Cerebellar nuclear complex (tissue), 1 donor: ENCODE data around the gene NAA80.
A peak's percentile ranks its signal among the peaks of the same experiment; 100 is the strongest.

Experiments used
- DNase-seq, 2 experiments: peaks; one replicate each; lab custom pipeline; 2025; lab: John Stamatoyannopoulos, UW

NAA80 gene

DNA sequence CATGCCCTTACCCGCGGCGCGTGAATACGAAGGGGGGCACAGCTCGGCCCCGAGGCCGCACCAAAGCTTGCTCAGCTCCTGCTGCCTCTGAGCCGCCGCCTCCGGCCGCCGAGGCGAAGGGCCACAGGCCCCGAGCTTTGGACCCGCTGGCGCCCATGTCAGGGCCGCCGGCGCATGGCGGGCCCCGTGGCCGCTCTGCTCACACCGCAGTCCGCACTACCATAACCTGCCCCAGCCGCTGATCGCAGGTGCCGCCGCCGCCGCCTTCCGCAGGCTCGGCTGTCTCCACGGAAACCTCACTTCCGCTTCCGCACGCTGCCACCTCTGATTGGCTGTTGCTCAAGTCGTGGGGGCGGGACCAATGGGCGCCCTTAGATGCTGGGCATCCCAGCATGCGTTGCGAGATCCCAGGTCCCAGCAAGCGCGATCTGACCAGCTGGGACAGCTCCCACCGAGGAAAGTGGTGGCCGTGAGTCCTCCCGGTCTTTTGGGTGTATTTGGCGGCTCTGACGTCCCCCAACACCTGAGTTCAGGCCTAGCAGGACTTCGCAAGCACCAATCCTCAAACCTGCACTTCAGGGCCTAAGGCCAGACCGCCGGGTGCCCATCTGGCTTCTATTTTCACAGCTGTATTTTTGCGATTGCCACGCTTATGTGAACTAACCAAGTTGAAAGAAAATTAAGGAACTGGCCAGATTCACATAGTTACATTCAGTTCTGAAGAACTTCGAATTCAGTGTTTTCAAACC is 28.9 kb upstream of the NAA80 start, which contains the start of gene TUSC2:
TSS of gene TUSC2 (minus strand) at position 281 of the 749 bp plus-strand sequence. CDS start at position 157, 124 bp downstream.
- DNase-seq = peak; percentile 61 to 85

DNA sequence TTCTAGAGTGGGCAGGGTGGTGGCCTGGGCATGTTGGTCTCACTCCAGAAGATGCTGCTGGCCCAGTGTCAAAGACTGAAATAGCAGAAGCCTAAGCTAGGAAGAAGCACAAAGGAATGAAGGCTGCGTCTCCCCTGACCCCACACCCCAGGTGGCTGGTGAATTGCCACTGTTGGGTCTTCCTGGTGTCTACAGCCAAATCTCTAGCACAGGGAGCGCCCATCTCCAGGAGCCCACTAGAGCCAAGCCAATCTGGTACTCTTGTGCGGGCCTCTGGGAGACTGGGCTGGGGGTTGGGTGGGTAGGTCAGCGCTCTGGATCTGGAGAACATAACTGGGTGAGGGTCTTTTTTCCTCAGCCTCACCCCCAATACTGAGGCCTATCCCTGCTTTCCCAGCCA is 27.9 kb upstream of the NAA80 start:
- no peak for DNase-seq

DNA sequence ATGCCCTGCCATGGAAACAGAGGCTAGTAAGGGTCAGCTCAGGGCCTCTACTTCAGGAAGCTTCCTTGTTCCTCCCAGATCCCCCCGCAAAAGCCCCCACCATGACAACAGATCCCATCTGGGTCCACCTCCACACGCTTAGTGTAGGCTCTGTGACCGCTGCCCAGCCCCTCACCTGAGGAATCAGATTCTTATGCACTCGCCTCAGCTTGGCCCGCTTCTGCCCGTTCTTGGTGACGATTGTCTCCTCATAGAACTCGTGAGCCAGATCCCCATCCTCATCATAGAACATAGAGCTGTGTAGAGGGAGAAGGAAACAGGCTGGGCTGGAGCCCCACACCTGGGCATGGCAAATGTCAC is 27.0 kb upstream of the NAA80 start:
- no peak for DNase-seq

DNA sequence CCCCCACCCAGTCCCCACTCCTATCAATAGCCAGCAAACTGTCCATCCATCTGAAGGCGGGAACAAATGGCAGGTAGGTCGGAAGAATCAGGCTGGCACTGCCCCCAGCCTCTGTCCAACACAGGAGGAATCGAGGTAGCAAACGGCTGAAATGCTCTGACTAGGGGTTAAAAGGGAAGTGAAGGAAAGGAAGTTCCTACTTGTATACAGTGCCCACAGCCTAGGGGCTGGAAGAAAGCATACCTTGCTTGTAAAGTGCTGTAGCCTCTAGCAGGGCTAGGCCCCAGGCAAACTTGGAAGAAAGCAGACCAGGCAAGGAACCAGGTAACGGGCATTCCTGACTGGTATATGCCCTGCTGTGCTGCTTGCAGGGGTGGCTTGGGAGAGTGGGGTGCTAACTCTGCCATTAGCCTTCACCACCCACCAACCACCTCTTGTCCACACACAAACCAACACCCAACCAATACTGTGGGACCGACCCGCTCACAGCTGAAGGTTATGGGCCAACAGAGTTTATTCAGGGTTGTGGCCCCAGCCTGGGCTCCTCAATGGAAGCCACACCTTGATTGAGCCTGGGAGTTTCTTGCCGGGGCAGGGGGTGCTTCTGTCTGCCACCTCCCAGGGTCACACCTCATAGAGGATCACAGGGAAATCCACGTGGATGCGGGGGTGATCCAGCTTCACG is 26.4 kb upstream of the NAA80 start:
- DNase-seq = no peak

DNA sequence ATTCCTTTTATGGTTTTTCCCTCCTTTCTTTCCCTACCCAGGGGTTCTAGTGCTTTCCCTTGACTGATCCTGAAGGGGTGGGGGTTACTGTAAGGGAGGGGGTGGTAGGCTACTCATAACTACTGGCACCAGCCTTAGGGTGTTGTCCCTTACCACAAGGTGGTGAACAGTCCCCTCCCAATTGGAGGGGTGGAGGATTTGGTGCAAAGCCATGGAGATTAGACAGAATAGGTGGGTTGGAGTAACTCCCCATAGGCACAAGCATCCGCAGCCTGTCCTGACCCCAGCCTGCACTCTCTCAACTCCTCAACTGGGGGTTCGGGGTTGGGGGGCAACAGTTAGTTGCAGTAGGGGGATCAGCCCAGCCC is 25.9 kb upstream of the NAA80 start:
- no peak for DNase-seq

DNA sequence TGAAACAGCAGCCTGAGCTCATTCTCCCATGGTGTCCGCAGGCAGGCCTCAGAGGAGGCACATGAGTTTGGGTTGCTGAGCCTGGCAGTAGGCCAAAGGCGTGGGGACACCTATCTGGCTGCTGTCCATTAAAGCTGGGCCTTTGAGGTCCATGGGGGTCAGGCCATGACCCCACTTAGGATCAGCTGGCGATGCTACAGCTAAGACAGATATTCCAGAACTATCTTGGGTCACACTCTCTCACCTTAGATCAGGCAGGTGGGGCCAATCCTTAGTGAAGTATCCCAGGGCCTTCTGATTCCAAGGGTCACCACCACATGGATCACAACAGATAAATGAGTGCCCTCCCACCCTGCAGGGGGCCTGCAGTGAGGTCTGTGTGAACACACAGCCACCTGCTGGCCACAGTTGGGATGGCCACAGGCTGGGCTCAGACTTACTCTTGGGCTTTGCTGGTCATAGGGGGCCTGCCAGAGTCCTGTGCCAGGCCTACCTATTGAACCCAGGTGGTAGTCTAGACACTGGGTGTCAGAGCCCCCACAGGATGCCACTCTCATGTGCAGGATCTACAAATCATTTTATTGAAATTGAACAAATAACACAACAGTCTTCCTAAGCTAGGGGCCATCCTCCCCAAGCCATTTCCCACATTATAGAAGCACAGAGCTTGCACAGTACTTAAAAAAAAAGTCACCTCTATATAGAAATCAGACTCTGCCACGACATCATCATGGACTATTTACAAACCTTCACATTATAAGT is 25.3 kb upstream of the NAA80 start:
- peak in 1 of 2 experiments; percentile 4 for DNase-seq

DNA sequence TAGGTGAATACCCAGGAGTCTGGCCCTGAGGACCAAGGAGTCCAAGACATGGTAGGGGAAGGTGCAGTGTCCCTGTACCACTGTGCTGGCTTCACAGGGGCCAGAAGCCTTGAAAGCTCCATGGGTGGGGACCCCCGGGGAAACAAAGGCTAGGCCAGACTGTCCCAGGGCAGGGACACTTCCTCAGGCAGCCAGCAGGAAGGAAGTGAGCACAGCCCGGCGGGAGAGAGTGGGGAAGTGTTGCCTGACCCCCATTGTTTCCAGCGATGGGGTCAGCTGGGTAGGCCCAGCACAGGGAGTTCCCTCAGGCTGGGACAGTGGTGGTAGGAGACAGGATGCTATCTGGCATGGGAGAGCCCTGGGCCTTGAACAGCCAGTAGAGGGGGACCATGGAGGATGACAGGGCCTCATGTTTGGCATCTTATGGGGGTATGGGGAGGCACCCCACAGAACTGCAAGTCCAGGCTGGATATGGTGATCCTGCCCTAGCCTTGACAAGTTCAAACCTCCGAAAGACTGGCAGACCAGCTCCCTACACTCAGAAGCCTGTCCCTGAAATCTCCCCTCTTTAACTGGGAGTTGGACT is 24.5 kb upstream of the NAA80 start:
- DNase-seq = no peak

DNA sequence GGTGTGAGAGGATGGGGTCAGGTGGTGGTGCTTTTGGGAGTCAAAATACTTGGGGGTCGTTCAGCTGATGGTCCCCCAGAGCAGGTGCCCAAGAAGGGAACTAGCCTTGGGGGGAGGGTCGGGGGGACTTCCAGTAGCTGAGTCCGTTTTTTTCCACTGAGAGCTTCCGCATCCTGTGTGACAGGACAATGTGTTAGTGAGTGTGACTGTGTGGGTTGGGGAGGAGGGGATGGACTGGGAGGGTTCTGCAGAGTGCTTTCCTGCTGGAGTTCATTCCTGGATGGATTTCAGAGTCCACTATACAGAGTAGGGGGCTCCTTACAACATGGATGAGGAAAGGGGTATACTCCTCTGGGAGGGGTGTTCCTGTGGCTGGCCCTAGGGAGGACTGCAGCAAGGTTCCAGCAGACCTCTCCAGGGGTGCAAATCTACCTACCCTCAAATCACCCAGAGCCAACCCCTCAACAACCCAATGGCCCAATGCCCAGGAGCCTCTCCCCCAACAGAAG is 23.9 kb upstream of the NAA80 start:
- DNase-seq = no peak

DNA sequence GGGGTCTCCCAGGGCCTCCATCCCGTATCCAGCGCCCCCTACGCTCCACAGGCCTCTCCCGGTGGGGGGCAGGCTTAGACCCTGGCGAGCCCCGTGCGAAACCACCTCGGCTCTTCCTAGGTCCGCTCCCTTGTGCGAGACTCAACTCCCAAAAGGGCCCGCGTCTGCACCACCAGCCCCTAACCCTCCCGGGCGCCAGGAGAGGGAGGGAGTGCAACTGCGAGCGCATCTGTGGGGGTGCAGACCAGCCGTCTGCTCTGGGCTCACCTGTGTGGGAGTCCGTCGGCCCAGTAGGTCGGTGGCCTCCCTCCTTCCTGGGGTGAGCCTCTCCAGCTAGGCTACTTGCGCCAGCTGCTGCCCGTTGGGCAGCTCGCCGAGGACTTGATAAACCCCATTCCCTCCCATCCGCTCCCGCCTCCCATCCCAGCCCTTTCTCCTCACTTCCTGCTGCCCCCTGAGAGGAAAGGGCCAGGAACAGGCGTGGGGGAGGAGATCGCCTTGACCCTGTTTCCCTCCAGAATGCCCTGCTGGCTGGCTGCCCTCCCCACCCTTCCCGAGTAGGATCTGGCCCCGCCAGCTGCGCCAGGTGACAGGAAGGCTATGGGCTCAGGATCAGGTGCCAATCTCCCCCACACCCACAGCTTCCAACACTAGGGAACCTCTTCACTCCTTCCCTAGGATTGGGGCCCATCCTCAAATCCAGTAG is 23.3 kb upstream of the NAA80 start, which contains the start of gene HYAL2:
TSS of gene HYAL2 (minus strand) at position 360 of the 706 bp plus-strand sequence. CDS start 2,256 bp downstream, outside the sequence.
- DNase-seq = no peak

DNA sequence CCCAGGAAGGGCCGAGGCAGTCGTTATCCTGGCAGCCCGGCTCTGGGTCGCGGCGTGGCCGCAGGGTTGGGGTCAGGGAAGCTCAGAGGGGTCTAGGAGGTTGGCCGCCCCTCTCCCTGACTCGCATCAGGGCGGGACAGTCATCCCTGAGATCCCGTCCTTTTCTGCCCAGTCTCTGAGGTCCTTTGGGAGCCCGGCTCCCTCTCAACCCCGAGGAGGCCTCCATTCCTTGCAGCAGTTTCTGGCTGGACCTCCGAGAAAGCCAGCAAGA is 22.8 kb upstream of the NAA80 start:
- DNase-seq = no peak

DNA sequence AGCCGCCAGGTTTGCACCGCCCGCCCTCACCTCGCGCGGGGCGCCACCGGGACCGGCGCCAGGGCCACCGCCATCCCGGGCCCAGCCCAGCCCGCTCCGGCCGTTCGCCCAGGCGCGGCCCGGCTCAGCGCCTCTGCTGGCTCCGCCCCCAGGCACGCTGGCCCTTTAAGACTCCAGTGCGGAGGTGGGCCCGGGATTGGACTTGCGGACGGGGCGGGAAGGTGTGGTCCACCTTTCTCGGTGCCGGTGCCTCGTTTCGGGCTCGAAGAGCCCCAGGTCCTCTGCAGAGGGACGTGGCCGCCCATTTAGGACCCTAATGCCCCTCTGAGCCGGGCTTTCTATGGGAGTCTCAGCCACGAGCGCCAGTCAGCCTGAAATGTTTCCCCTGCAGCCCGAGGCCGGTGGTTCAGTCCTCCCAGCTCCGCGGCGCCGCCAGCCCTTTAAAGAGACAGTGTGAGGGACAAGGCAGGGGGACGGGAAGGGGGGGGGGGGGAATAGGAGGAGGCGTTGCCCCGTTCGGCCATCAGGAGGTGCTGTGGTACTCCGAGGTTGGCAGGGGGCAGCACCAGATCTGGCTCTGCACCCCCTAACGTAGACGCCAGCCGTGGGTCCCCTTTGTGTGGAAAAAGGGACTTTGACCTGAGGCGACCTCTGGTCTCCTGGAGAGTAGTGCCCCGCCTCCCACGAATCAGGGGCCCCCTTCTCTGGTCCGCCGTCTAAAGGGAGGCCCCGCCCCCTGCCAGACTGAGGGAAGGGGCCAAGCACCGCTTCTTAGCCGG is 22.3 kb upstream of the NAA80 start:
- DNase-seq = peak in 1 of 2 experiments; percentile 62

DNA sequence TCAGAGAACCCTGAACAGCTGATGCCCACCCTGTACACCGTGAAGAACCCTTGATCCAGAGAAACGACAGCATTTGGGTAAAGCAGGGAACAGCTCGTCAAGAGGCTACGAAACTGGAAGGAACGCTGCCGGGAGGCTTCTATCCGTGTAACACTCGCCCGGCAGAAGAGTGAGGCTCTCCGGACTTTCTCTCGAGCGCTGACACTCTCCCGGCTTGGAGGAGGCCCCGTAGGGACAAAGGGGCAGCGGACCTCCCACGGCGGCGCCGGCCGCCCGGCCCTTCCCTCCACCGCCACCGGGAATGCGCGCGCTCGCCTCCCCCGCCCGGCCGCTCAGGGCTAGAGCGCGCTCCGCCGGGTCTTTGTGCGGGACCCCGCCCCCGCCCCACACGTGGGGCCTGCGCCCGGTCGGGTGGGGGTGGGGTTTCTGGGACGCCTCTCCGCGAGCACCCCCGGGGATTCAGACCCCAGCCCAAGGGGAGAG is 21.7 kb upstream of the NAA80 start:
- peak in 1 of 2 experiments; percentile 62 for DNase-seq

DNA sequence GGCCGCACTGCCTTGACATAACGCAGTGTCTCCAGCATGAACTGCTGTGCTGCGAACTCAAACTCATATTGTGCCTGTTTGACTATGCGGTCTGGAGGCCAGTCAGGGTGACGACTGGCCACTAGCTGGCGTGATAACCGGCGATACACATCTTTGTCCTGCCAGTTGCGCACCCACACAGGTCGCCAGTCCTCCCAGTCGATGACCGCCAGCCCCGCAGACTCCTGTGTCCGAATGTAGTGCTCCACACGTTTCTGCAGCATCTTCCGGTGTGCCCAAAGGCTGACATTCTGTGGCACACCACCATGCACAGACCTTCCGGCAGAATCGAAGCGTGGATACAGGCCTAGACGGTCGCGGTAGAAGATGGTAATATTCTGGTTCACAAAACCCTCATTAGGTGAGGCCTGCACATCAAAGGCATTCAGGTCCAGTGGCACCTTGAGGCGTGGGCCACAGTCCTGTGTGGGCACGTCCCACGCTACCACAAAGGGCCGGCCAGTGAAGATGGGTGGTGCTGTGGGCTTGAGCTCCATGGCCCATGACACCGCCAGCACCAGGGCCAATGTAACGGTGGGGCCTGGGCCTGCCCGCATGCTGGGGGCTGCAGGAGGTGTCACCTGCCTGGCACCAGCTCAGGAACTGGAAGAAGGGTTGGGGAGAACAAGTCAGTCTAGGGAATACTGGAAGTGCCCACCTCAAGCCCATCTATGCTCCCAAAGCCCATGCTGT is 20.9 kb upstream of the NAA80 start:
- DNase-seq = no peak

DNA sequence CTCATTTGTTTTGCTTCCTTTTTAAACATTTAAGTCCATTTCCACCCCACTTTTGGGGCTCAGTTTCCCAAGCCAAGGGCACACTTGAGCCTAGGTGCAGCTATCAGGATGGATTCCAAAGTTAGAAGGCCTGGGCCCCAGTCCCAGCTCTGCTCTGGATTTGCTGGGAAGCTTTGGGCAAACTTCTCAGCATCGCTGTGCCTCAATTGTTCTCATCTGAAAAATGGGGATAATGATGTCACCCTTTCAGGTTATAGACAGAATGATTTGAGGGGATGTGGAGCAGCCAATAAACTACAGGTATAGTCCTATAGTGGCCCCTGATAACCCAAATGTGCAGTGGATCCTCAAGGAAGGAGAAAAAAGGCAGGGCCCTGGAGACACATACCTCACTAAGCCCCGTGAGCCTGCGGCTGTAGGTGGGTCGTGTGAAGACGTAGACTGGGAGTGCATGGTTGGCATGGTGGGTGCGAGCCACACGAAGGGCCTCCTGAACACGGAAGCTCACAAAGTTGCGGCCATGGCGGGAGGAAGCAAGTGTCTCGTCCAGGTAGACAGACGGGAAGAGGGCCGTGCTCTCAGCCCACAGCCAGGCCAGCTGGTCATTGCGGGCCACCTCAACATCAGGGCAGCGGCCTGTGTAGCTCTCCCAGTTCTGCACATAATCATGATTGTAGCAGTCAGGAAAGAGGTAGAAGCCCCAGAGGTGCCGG is 20.1 kb upstream of the NAA80 start:
- DNase-seq = no peak

DNA sequence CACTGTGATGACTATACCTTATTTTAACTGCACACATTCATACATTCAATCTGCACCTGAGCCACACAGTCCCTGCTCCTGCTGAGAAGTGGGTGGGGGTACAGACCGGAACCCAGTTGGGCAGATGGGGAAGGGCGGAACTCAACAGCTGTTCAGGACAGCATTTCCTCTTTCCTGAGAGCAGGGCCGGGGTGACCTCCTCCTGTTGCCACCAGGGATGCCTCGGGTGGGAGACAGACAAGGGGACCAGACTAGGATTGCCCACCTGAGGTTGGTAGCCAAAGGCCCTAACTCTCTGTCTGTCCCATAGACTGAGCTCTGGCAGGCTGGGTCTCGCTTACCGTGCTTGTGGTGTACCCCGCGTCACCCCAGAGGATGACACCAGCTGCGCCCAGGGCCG is 19.4 kb upstream of the NAA80 start:
- DNase-seq = no peak

DNA sequence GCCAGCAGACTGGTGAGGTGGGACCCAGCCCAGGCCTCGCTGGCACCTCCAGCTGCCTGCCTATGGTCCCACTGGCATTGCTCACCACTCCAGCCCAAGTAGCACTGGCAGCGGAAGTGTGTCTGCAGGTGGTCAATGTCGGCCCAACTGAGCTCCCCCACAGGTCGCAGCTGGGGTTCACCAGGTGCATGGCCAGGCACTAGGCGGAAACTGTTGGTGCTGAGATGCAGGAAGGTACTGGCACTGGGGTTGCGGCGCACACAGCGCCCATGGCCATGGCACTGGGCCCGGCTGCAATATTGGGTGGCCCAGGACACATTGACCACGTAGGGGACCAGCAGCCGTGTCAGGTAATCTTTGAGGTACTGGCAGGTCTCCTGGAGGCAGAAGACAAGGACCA is 19.0 kb upstream of the NAA80 start:
- no peak for DNase-seq

DNA sequence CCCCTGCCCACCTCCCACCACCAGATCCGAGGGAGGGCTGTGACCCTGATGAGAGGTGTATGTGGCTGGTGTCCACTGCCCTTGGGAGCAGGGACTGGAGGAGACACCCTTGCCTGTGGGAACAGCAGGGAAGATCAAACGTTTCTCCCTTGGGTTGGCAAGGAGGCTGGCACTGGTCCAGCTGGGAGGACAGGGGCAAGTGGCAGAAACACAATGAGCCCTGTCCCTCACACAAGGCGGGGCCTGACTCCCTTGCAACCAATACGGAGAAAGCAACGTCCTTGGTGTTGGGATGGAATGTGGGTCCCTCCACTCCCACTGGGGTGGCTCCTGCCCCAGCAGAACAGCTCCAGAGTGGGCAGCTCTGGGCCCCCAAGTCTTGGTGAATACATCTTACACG is 18.1 kb upstream of the NAA80 start:
- DNase-seq = no peak

DNA sequence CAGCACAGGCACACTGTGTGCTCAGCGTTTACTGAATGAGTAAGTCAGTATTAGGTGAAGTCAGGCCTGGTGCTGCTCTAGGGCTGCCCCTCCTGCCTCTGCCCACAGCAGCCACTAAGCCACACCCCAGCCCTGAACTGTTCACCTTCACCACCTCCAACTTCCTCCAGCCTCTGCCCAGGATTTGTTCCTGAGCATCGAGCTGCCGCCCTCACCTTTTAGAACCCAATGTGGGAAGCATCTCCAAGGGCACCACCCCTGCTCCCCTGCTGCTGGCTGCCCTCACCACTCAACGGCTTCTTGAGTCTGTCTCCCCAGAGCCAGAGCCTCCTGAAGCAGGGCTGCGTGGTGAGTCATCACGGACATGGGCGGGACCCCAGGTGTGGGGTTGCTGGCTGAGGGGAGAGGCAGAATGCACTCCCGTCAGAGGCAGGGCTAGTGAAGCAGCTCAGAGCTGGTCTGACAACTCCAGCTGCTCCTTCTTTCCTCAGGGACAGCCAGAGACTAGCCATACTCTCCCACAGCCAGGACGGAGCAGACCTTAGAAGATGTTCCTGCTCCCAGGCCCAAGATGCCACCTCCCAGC is 17.5 kb upstream of the NAA80 start:
- DNase-seq = no peak

DNA sequence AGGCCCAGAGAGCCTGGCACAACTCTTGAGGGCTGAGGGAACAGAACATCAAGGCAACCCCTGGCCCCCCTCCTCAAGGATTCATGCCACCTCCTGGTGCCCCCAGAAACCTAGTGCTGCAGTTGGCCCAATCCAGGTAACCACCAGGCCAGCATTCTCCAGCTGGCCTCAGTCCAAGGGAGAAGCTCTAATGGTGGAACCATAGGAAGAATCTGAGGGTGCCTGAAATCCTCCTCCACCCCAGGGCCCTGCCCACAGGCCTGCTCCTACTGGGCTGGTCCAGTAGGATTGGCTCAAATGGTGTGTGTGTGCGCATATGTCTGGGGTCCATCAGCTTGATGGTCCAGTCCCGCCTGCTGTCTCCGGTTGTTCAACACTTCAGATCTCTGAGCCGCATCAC is 15.6 kb upstream of the NAA80 start:
- no peak for DNase-seq
